C4-2B (cell line): Measurements from ENCODE around the gene BLZF1.

Experiments used
- ZFX ChIP-seq: fragments of 450-650 bp; IDR thresholded peaks from 2 replicates; pipeline ENCODE4 v1.6.1; 2017
- TF ChIP-seq, protein P1 (sequence below): fragments of 450-650 bp; conservative IDR thresholded peaks from 2 replicates; pipeline ENCODE4 v1.5.1; 2017; ENCODE audit warnings: mild to moderate bottlenecking

DNA sequence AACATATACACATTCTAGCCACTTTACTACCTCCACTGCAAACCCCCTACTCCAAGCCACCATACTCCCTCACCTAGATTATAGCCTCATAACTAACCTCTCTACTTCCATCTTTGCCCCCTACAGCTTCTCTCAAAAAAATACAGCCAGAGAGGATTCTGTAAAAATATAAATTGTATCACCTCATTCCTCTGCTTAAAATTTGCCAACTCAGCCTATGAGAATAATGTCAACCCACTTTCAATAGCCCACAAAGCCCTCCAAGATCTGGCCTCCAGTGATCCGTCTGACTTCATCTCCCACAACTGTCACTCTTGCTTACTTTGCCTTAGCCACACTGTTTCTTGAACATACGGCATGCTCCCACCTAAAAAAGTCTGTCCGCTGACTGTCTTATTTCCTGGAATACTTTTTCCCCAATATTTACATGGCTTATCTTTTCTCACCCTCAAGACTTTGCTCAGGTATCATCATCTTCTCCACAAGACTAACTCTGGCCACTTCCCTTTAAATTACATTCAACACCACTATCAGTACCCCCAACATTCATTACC lies 21.9 kb upstream of the BLZF1 start:
- TF ChIP-seq, protein P1, sequence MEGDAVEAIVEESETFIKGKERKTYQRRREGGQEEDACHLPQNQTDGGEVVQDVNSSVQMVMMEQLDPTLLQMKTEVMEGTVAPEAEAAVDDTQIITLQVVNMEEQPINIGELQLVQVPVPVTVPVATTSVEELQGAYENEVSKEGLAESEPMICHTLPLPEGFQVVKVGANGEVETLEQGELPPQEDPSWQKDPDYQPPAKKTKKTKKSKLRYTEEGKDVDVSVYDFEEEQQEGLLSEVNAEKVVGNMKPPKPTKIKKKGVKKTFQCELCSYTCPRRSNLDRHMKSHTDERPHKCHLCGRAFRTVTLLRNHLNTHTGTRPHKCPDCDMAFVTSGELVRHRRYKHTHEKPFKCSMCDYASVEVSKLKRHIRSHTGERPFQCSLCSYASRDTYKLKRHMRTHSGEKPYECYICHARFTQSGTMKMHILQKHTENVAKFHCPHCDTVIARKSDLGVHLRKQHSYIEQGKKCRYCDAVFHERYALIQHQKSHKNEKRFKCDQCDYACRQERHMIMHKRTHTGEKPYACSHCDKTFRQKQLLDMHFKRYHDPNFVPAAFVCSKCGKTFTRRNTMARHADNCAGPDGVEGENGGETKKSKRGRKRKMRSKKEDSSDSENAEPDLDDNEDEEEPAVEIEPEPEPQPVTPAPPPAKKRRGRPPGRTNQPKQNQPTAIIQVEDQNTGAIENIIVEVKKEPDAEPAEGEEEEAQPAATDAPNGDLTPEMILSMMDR = no peak
- no peak for TF ChIP-seq ZFX
